Liver (tissue), 9 donors: ENCODE results near the gene TMEM108. TPM values are rescaled to one million over a fixed set of nuclear protein-coding genes. Genes with fewer than 3 reads are reported as not detected.

ENCODE experiments used
- DNase-seq: peaks from one replicate; pipeline ENCODE4 v3.0.0-alpha.2; 2017; ENCODE audit warnings: low spot score
- H3K27ac ChIP-seq, 2 donors: one replicate each; pipeline ENCODE4 v1.7.0; 2013; ENCODE audit warnings: inconsistent platforms in 2 of 2, low read length in 2 of 2, control low read depth in 1 of 2, low read depth in 1 of 2, mild to moderate bottlenecking in 1 of 2
- H3K27me3 ChIP-seq, 4 donors: one replicate each; pipeline versions ENCODE4 v1.6.1 to v1.7.0; 2013; ENCODE audit warnings: low read length in 3 of 4, inconsistent platforms in 1 of 4, mild to moderate bottlenecking in 1 of 4, moderate library complexity in 1 of 4; ENCODE audit not compliant: control insufficient read depth in 4 of 4, insufficient read depth in 4 of 4
- H3K36me3 ChIP-seq, 4 donors: one replicate each; pipeline versions ENCODE4 v1.6.1 to v1.7.0; 2013; ENCODE audit warnings: low read length in 3 of 4, mild to moderate bottlenecking in 3 of 4, low read depth in 1 of 4, moderate library complexity in 1 of 4; ENCODE audit not compliant: control insufficient read depth in 4 of 4, insufficient read depth in 3 of 4
- H3K4me1 ChIP-seq, 4 donors: one replicate each; pipeline versions ENCODE4 v1.6.1 to v1.7.0; 2013; ENCODE audit warnings: low read length in 3 of 4, mild to moderate bottlenecking in 3 of 4, moderate library complexity in 1 of 4; ENCODE audit not compliant: control insufficient read depth in 4 of 4, insufficient read depth in 4 of 4
- H3K4me3 ChIP-seq, 3 donors: one replicate each; pipeline versions ENCODE4 v1.6.1 to v1.7.0; 2013; ENCODE audit warnings: low read length in 3 of 3, control low read depth in 1 of 3, low read depth in 1 of 3, mild to moderate bottlenecking in 1 of 3
- H3K9ac ChIP-seq, 2 donors: one replicate each; pipeline ENCODE4 v1.7.0; 2013; ENCODE audit warnings: low read length in 2 of 2, mild to moderate bottlenecking in 2 of 2, moderate library complexity in 2 of 2, control low read depth in 1 of 2, low read depth in 1 of 2
- H3K9me3 ChIP-seq, 4 donors: one replicate each; pipeline versions ENCODE4 v1.6.1 to v1.7.0; 2013; ENCODE audit warnings: low read length in 3 of 4; ENCODE audit not compliant: control insufficient read depth in 4 of 4
- EGR1 ChIP-seq, 2 donors: IDR thresholded peaks; 2 replicates each; pipeline ENCODE4 v1.6.1; 2016 to 2018; ENCODE audit warnings: antibody characterized with exemption in 2 of 2, low read depth in 2 of 2
- FOXA1 ChIP-seq: IDR thresholded peaks from 2 replicates; pipeline ENCODE4 v1.6.1; 2016; ENCODE audit warnings: antibody characterized with exemption
- FOXA2 ChIP-seq: IDR thresholded peaks from 2 replicates; pipeline ENCODE4 v1.6.1; 2016; ENCODE audit warnings: antibody characterized with exemption
- GABPA ChIP-seq, 2 donors: IDR thresholded peaks in 1 of 2; conservative IDR thresholded peaks in 1 of 2; 2 replicates each; pipeline ENCODE4 v1.6.1; 2016; ENCODE audit warnings: antibody characterized with exemption in 2 of 2, mild to moderate bottlenecking in 1 of 2, moderate library complexity in 1 of 2
- HNF4A ChIP-seq, 2 donors: conservative IDR thresholded peaks; 2 replicates each; pipeline ENCODE4 v1.6.1; 2016; ENCODE audit warnings: antibody characterized with exemption in 2 of 2, mild to moderate bottlenecking in 2 of 2
- HNF4G ChIP-seq: IDR thresholded peaks from 2 replicates; pipeline ENCODE4 v1.6.1; 2016; ENCODE audit warnings: antibody characterized with exemption
- JUND ChIP-seq, 2 donors: IDR thresholded peaks; 2 replicates each; pipeline ENCODE4 v1.6.1; 2016; ENCODE audit warnings: antibody characterized with exemption in 2 of 2
- NR2F2 ChIP-seq: IDR thresholded peaks from 2 replicates; pipeline ENCODE4 v1.6.1; 2016; ENCODE audit warnings: antibody characterized with exemption
- RAD21 ChIP-seq, 2 donors: IDR thresholded peaks; 2 replicates each; pipeline ENCODE4 v1.6.1; 2016; ENCODE audit warnings: antibody characterized with exemption in 2 of 2, mild to moderate bottlenecking in 2 of 2
- RXRA ChIP-seq, 2 donors: IDR thresholded peaks; 2 replicates each; pipeline ENCODE4 v1.6.1; 2017 to 2018; ENCODE audit warnings: antibody characterized with exemption in 2 of 2, mild to moderate bottlenecking in 1 of 2
- SP1 ChIP-seq: IDR thresholded peaks from 2 replicates; pipeline ENCODE4 v1.6.1; 2018; ENCODE audit warnings: antibody characterized with exemption, mild to moderate bottlenecking
- TAF1 ChIP-seq: conservative IDR thresholded peaks from 2 replicates; pipeline ENCODE4 v1.6.1; 2016; ENCODE audit warnings: antibody characterized with exemption, mild to moderate bottlenecking
- YY1 ChIP-seq: IDR thresholded peaks from 2 replicates; pipeline ENCODE4 v1.6.1; 2016; ENCODE audit warnings: antibody characterized with exemption, mild to moderate bottlenecking
- WGBS: extraction: QIAGEN DNeasy Blood & Tissue Kit; methylation state at CpG from one replicate; pipeline ENCODE4 v1.1.7; 2013; 5-methylcytosine and 5-hydroxymethylcytosine counted together
- polyA plus RNA-seq, 2 donors: library from polyadenylated mRNA; stranded (reverse) in 1 of 2; unstranded in 1 of 2; fragments of 200-250 nt in 1 of 2; fragments of >200 nt in 1 of 2; fragmentation: Nextera tagmentation in 1 of 2; extraction: Ambion mirVana in 1 of 2; gene quantifications; one replicate each; pipeline versions ENCODE4 v1.2.1 to v1.2.3, GENCODE V29; 2013 to 2015
- total RNA-seq, 2 donors: library from RNA; depleted of rRNA; stranded (reverse); fragments of >200 nt; gene quantifications; one replicate each; pipeline ENCODE4 v1.2.3, GENCODE V29; 2014
- TF ChIP-seq, protein P1 (sequence below): fragments of 150-350 bp; IDR thresholded peaks from 2 replicates; pipeline ENCODE4 v1.5.1; 2017; ENCODE audit warnings: improper control_type of control experiment, low read depth, low read length; ENCODE audit not compliant: missing input control
- TF ChIP-seq, protein P2 (sequence below): IDR thresholded peaks from 2 replicates; pipeline ENCODE4 v1.6.1; 2016; ENCODE audit warnings: antibody characterized with exemption, mild to moderate bottlenecking
- TF ChIP-seq, protein P3 (sequence below): IDR thresholded peaks from 2 replicates; pipeline ENCODE4 v1.6.1; 2016; ENCODE audit warnings: antibody characterized with exemption
- TF ChIP-seq, protein P4 (sequence below): IDR thresholded peaks from 2 replicates; pipeline ENCODE4 v1.6.1; 2016; ENCODE audit warnings: antibody characterized with exemption
- TF ChIP-seq, protein P5 (sequence below): IDR thresholded peaks from 2 replicates; pipeline ENCODE4 v1.6.1; 2016; ENCODE audit warnings: antibody characterized with exemption
- donor health status: healthy.
- donor health status: healthy.
- donor health status: healthy.
- donor health status: healthy.
- donor health status: healthy.

The TMEM108 gene
- total and polyA plus RNA-seq, 4 donors, result 0.05 to 0.10 TPM; not detected in 2

DNA sequence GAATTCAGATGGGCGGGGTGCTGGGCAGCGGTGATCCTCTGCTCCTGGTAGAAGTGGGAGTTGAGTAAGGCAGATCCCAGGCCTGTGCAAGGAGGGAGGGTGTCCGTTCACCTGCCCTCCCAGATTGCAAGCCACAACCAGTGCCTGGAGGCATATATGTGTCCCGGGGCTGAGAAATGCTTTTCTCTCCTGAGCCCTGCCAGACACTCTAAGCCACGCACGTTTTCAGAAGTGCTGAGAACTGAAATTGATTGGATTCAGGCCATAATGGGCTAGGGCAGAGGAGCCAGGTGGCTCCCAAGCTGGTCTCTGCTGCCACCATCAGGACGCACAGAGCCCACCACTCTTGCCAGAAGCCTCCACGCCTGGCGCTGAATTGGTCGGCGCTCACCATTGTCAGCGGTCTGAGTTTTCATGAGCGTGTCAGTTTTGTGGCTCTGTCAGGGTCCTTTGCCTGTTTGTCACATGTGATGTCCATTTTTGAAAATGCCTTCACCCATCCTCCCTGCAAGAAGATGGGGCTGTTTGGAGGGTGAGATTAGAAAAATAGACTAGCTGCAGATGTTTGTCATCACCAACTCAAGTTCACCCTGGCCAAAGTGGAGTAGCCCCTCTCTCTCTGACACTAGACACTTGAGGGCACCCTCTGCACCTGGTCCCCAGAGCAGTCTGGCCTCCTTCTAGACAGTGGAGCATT is 346.3 kb downstream of the TMEM108 start:
- no peaks in the 10 kb centered on the region for H3K36me3 ChIP-seq
- no peak overlapping the region for H3K27ac ChIP-seq
- 28% methylated on average over 13 of the region's 13 CpGs for WGBS
- no peak overlapping the region for H3K9ac ChIP-seq
- TF ChIP-seq RAD21 (IDR thresholded peaks at IDR 0.05) (peak; percentile 91 to 94), NR2F2 (no peak), GABPA (IDR thresholded peaks at IDR 0.05 in 1 of 2, conservative IDR thresholded peaks at IDR 0.05 in 1 of 2) (no peak)
- TF ChIP-seq, protein P1, sequence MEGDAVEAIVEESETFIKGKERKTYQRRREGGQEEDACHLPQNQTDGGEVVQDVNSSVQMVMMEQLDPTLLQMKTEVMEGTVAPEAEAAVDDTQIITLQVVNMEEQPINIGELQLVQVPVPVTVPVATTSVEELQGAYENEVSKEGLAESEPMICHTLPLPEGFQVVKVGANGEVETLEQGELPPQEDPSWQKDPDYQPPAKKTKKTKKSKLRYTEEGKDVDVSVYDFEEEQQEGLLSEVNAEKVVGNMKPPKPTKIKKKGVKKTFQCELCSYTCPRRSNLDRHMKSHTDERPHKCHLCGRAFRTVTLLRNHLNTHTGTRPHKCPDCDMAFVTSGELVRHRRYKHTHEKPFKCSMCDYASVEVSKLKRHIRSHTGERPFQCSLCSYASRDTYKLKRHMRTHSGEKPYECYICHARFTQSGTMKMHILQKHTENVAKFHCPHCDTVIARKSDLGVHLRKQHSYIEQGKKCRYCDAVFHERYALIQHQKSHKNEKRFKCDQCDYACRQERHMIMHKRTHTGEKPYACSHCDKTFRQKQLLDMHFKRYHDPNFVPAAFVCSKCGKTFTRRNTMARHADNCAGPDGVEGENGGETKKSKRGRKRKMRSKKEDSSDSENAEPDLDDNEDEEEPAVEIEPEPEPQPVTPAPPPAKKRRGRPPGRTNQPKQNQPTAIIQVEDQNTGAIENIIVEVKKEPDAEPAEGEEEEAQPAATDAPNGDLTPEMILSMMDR, result peak; percentile 76
- no peak overlapping the region for H3K4me3 ChIP-seq
- no peaks in the 10 kb centered on the region for H3K27me3 ChIP-seq
- DNase-seq, result peak; percentile 58
- H3K9me3 ChIP-seq, result no peaks in the 10 kb centered on the region
- peaks cover 2 to 15% (median 12%) of the 10 kb centered on the region in 4 donors for H3K4me1 ChIP-seq

DNA sequence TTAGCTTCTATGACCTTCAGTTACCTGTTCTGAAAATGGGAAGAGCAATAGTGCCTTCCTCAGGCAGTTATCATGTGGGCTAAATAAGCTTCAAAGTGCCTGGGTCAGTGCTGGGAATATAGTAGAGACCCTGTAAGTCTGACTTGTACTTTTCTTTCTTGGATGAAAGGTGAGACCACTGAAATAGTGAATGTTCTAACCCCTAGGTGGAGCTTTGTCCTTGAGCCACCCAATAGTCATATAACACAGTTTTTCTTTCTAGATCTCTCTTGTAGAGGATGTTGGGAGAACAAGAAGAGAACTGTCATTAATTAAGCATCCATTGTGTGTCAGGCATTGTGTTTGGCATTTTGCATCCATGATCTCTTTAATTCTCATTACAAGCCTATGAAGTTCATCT is 348.7 kb downstream of the TMEM108 start:
- Histone ChIP-seq H3K9ac (no peak overlapping the region), H3K4me3 (no peak overlapping the region), H3K36me3 (no peaks in the 10 kb centered on the region), H3K4me1 (peaks cover 0 to 2% (median under 1%) of the 10 kb centered on the region in 4 donors), H3K27ac (no peak overlapping the region), H3K27me3 (no peaks in the 10 kb centered on the region), H3K9me3 (no peaks in the 10 kb centered on the region)
- no peak for DNase-seq
- TF ChIP-seq, protein P1, result no peak
- TF ChIP-seq NR2F2 (no peak), GABPA (IDR thresholded peaks at IDR 0.05 in 1 of 2, conservative IDR thresholded peaks at IDR 0.05 in 1 of 2) (no peak), JUND (IDR thresholded peaks at IDR 0.05) (no peak), RAD21 (IDR thresholded peaks at IDR 0.05) (no peak), EGR1 (IDR thresholded peaks at IDR 0.05; ENCODE audit: low read depth in 2 of 2) (no peak), FOXA1 (no peak), SP1 (no peak), TAF1 (no peak), YY1 (no peak), RXRA (IDR thresholded peaks at IDR 0.05) (no peak), HNF4G (no peak), FOXA2 (no peak), HNF4A (conservative IDR thresholded peaks at IDR 0.05) (no peak)
- TF ChIP-seq, protein P2, sequence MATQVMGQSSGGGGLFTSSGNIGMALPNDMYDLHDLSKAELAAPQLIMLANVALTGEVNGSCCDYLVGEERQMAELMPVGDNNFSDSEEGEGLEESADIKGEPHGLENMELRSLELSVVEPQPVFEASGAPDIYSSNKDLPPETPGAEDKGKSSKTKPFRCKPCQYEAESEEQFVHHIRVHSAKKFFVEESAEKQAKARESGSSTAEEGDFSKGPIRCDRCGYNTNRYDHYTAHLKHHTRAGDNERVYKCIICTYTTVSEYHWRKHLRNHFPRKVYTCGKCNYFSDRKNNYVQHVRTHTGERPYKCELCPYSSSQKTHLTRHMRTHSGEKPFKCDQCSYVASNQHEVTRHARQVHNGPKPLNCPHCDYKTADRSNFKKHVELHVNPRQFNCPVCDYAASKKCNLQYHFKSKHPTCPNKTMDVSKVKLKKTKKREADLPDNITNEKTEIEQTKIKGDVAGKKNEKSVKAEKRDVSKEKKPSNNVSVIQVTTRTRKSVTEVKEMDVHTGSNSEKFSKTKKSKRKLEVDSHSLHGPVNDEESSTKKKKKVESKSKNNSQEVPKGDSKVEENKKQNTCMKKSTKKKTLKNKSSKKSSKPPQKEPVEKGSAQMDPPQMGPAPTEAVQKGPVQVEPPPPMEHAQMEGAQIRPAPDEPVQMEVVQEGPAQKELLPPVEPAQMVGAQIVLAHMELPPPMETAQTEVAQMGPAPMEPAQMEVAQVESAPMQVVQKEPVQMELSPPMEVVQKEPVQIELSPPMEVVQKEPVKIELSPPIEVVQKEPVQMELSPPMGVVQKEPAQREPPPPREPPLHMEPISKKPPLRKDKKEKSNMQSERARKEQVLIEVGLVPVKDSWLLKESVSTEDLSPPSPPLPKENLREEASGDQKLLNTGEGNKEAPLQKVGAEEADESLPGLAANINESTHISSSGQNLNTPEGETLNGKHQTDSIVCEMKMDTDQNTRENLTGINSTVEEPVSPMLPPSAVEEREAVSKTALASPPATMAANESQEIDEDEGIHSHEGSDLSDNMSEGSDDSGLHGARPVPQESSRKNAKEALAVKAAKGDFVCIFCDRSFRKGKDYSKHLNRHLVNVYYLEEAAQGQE, result no peak
- TF ChIP-seq, protein P3, sequence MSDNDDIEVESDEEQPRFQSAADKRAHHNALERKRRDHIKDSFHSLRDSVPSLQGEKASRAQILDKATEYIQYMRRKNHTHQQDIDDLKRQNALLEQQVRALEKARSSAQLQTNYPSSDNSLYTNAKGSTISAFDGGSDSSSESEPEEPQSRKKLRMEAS, result no peak
- TF ChIP-seq, protein P4, sequence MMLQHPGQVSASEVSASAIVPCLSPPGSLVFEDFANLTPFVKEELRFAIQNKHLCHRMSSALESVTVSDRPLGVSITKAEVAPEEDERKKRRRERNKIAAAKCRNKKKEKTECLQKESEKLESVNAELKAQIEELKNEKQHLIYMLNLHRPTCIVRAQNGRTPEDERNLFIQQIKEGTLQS, result no peak
- TF ChIP-seq, protein P5, sequence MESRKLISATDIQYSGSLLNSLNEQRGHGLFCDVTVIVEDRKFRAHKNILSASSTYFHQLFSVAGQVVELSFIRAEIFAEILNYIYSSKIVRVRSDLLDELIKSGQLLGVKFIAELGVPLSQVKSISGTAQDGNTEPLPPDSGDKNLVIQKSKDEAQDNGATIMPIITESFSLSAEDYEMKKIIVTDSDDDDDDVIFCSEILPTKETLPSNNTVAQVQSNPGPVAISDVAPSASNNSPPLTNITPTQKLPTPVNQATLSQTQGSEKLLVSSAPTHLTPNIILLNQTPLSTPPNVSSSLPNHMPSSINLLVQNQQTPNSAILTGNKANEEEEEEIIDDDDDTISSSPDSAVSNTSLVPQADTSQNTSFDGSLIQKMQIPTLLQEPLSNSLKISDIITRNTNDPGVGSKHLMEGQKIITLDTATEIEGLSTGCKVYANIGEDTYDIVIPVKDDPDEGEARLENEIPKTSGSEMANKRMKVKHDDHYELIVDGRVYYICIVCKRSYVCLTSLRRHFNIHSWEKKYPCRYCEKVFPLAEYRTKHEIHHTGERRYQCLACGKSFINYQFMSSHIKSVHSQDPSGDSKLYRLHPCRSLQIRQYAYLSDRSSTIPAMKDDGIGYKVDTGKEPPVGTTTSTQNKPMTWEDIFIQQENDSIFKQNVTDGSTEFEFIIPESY, result no peak
